ENCODE data around the gene ITPKC. TPM values are rescaled to one million over a fixed set of nuclear protein-coding genes. Genes with fewer than 3 reads are reported as not detected.
"Not testable (repeated sequence)": the region's sequence is repeated elsewhere in the genome, so short reads cannot be mapped to it uniquely, and the experiment has no call there.

ITPKC gene
- total and polyA plus RNA-seq, 8 donors, result 10.2 to 25.6 (median 13.7) TPM

DNA sequence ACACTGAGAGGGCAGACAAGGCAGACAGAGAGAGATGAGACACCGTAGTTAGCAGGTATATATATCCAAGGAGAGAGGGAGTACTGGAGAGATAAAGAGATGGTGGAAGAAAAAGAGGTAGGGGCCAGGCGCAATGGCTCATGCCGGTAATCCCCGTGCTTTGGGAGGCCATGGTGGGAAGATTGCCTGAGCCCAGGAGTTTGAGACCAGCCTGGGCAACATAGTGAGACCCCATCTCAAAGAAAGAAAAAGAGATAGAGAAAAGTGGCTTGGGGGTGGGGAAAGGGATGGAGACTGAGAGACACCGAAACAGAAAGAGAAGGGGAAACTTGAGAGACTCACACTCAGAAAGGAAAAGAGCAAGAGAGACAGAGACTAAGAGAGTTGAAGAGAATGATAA, 63.7 kb downstream of the ITPKC start:
- Histone ChIP-seq H3K4me3 (no peak overlapping the region), H3K4me1 (peaks cover 7 to 22% of the 10 kb centered on the region in 2 donors), H3K36me3 (peaks cover 0 to 30% of the 10 kb centered on the region in 2 donors), H3K9me3 (no peaks in the 10 kb centered on the region), H3K27ac (no peak overlapping the region), H3K27me3 (no peaks in the 10 kb centered on the region)
- DNase-seq, result no peak
- ATAC-seq, result no peak
- TF ChIP-seq, protein P1, sequence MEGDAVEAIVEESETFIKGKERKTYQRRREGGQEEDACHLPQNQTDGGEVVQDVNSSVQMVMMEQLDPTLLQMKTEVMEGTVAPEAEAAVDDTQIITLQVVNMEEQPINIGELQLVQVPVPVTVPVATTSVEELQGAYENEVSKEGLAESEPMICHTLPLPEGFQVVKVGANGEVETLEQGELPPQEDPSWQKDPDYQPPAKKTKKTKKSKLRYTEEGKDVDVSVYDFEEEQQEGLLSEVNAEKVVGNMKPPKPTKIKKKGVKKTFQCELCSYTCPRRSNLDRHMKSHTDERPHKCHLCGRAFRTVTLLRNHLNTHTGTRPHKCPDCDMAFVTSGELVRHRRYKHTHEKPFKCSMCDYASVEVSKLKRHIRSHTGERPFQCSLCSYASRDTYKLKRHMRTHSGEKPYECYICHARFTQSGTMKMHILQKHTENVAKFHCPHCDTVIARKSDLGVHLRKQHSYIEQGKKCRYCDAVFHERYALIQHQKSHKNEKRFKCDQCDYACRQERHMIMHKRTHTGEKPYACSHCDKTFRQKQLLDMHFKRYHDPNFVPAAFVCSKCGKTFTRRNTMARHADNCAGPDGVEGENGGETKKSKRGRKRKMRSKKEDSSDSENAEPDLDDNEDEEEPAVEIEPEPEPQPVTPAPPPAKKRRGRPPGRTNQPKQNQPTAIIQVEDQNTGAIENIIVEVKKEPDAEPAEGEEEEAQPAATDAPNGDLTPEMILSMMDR (IDR thresholded peaks at IDR 0.05), result no peak
- intact Hi-C loops (cut with DNase I), result no loop called here

DNA sequence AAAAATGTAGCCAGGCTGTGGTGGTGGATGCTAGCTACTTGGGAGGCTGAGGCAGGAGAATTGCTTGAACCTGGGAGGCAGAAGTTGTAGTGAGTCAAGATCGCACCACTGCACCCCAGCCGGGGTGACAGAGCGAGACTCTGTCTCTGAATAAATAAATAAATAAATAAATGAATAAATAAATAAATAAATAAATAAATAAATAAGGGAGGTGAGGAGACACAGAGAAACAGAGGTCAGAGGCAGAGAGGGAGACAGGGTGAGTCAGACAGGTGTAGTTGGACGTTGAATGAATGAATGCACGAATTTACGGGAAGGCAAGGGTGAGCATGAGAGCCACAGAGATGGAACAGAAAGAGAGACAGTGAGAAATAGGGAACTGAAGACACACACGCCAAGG, 64.2 kb downstream of the ITPKC start:
- intact Hi-C loops (cut with DNase I), result no loop called here
- no peaks in the 10 kb centered on the region for H3K27me3 ChIP-seq
- TF ChIP-seq, protein P1 (IDR thresholded peaks at IDR 0.05), result no peak
- no peaks in the 10 kb centered on the region for H3K9me3 ChIP-seq
- peaks cover 0 to 31% of the 10 kb centered on the region in 2 donors for H3K36me3 ChIP-seq
- H3K27ac ChIP-seq, result no peak overlapping the region
- DNase-seq, result no peak
- H3K4me3 ChIP-seq, result no peak overlapping the region
- ATAC-seq, result no peak
- peaks cover 7 to 22% of the 10 kb centered on the region in 2 donors for H3K4me1 ChIP-seq

DNA sequence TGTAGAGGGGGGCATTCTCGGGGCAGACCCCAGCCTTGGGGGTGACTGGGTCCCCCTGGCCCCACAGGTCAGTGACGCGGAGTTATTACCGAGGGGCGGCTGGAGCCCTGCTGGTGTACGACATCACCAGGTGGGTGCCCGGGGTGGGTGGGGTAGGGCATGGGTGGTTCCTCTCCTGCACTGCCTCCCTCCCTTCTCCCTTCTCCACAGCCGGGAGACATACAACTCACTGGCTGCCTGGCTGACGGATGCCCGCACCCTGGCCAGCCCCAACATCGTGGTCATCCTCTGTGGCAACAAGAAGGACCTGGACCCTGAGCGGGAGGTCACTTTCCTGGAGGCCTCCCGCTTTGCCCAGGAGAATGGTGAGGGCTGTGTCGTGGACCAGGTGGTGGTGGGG, 66.8 kb downstream of the ITPKC start:
- ATAC-seq, result no peak
- peak in 1 of 4 donors; percentile 45 for DNase-seq
- Histone ChIP-seq H3K4me3 (no peak overlapping the region), H3K36me3 (peaks cover 0 to 55% of the 10 kb centered on the region in 2 donors), H3K4me1 (peaks cover 0 to 11% of the 10 kb centered on the region in 2 donors), H3K27me3 (no peaks in the 10 kb centered on the region), H3K9me3 (no peaks in the 10 kb centered on the region), H3K27ac (no peak overlapping the region)
- intact Hi-C loops (cut with DNase I), result no loop called here
- TF ChIP-seq, protein P1 (IDR thresholded peaks at IDR 0.05), result no peak

DNA sequence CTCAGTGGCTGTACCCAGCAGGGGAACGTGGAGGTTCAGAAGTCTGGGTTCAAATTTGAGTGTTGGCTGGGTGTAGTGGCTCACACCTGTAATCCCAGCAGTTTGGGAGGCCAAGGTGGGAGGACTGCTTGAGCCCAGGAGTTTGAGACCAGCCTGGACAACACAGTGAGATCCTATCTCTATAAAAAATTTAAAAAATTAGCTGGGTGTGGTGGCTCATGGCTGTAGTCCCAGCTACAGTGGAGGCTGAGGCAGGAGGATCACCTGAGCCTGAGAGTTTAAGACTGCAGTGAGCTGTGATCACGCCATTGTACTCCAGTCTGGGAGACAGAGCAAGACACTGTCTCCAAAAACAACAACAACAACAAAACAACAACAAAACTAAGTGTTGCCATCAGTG, 67.2 kb downstream of the ITPKC start:
- DNase-seq; H3K27me3 ChIP-seq; H3K4me3 ChIP-seq; H3K9me3 ChIP-seq; H3K27ac ChIP-seq; ATAC-seq; H3K4me1 ChIP-seq; intact Hi-C loops (cut with DNase I): not testable (repeated sequence)
- peaks cover 0 to 58% of the 10 kb centered on the region in 2 donors for H3K36me3 ChIP-seq

DNA sequence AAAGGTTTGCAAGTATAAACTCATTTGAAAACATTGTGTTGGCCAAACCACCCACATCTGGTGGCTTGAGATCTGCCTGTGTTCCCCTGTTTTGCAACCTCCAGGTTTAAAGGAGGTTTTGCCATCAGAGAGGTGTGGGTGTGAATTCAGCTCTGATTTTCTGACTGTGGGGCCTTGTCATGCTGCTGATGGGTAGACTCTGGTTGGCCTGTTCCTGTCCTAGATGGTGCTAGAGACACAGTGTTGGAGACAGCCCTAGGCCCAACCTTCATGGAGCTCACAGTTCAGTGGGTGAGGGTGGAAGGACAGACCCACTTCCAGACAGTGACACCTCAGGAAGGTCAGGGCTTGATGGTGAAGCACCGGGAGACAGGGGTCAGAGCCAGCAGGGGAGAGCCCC, 68.6 kb downstream of the ITPKC start:
- intact Hi-C loops (cut with DNase I), result no loop called here
- H3K4me1 ChIP-seq, result no peaks in the 10 kb centered on the region
- H3K27ac ChIP-seq, result no peak overlapping the region
- peaks cover 0 to 68% of the 10 kb centered on the region in 2 donors for H3K36me3 ChIP-seq
- no peak overlapping the region for H3K4me3 ChIP-seq
- no peak for DNase-seq
- TF ChIP-seq, protein P1 (IDR thresholded peaks at IDR 0.05), result no peak
- no peak for ATAC-seq
- H3K9me3 ChIP-seq, result no peaks in the 10 kb centered on the region
- no peaks in the 10 kb centered on the region for H3K27me3 ChIP-seq

All from left lung (tissue), 10 donors.